ENCODE results near the gene PNPLA2. TPM values are rescaled to one million over a fixed set of nuclear protein-coding genes. Genes with fewer than 3 reads are reported as not detected.

Gene PNPLA2
- polyA plus RNA-seq, 3 donors, result 26.8 to 321 (median 35.0) TPM

GRCh38 chr11:832529-833113 is 13.9 kb downstream of the PNPLA2 start, which contains the start of gene CD151:
CD151 (plus strand) TSS chr11:832952; CDS start chr11:836070, 3,118 bp downstream.
- H3K4me3 ChIP-seq (replicated peaks in 1 of 3; ENCODE audit: low read depth in 2 of 3, low read length in 3 of 3), result peak within 1 kb of the TSS; percentile 47 to 85 (median 56)
- Mint-ChIP-seq H3K36me3 (peaks cover 18 to 21% of the 10 kb centered on the region in 2 donors), H3K4me1 (peaks cover 64% of the 10 kb centered on the region), H3K27me3 (ENCODE audit: low read depth in 3 of 3) (peaks cover 38 to 74% (median 45%) of the 10 kb centered on the region in 3 donors), H3K9me3 (peaks cover 0 to 21% (median 3%) of the 10 kb centered on the region in 7 donors), H3K27ac (peak within 1 kb of the TSS; percentile 63 to 95 (median 86)), H3K4me3 (peak within 1 kb of the TSS; percentile 84 to 87)
- H3K9ac ChIP-seq (ENCODE audit: insufficient read depth, low read length, poor library complexity, severe bottlenecking), result peak within 1 kb of the TSS; percentile 66
- peaks cover 21% of the 10 kb centered on the region for H3K79me2 ChIP-seq (ENCODE audit: insufficient read depth, low read length)
- peaks cover 65% of the 10 kb centered on the region for H4K20me1 ChIP-seq (ENCODE audit: insufficient read depth, low read length)
- peak in 2 of 3 donors; percentile 41 to 47 for DNase-seq
- peak within 1 kb of the TSS; percentile 91 for H3K4me2 ChIP-seq (replicated peaks; ENCODE audit: extremely low read depth, low read length, poor library complexity, severe bottlenecking)
- peak within 1 kb of the TSS in 1 of 2 donors; percentile 71 for H3K27ac ChIP-seq (ENCODE audit: low read depth in 1 of 2, low read length in 2 of 2)
- H3K36me3 ChIP-seq (replicated peaks in 1 of 2; ENCODE audit: control insufficient read depth in 1 of 2, insufficient read depth in 2 of 2, low read length in 2 of 2), result peaks cover 14 to 16% of the 10 kb centered on the region in 2 donors
- no peak for TF ChIP-seq CTCF (IDR thresholded peaks at IDR 0.05)
- no peaks in the 10 kb centered on the region for H3K9me3 ChIP-seq (replicated peaks in 1 of 2; ENCODE audit: control insufficient read depth in 1 of 2, insufficient read depth in 1 of 2, low read length in 2 of 2)
- intact Hi-C loops (cut with micrococcal nuclease), result no loop called here
- H3K4me1 ChIP-seq (ENCODE audit: control insufficient read depth in 1 of 2, insufficient read depth in 2 of 2, low read length in 2 of 2), result peaks cover 70 to 73% of the 10 kb centered on the region in 2 donors
- H2AFZ ChIP-seq (ENCODE audit: insufficient read depth, low read depth, low read length, poor library complexity, severe bottlenecking), result peak within 1 kb of the TSS; percentile 41
- WGBS (ENCODE audit: insufficient coverage), result 2% methylated on average over 46 of the region's 67 CpGs
- peaks cover 10 to 58% of the 10 kb centered on the region in 2 donors for H3K27me3 ChIP-seq (ENCODE audit: control insufficient read depth in 2 of 2, insufficient read depth in 2 of 2, low read length in 2 of 2)

GRCh38 chr11:833114-833791 is 14.5 kb downstream of the PNPLA2 start:
- Histone ChIP-seq H3K79me2 (ENCODE audit: insufficient read depth, low read length) (peaks cover 21% of the 10 kb centered on the region), H3K36me3 (replicated peaks in 1 of 2; ENCODE audit: control insufficient read depth in 1 of 2, insufficient read depth in 2 of 2, low read length in 2 of 2) (peaks cover 19 to 22% of the 10 kb centered on the region in 2 donors), H2AFZ (ENCODE audit: insufficient read depth, low read depth, low read length, poor library complexity, severe bottlenecking) (no peak overlapping the region), H3K9ac (ENCODE audit: insufficient read depth, low read length, poor library complexity, severe bottlenecking) (peak overlapping the region; percentile 66), H4K20me1 (ENCODE audit: insufficient read depth, low read length) (peaks cover 72% of the 10 kb centered on the region), H3K4me3 (replicated peaks in 1 of 3; ENCODE audit: low read depth in 2 of 3, low read length in 3 of 3) (peak overlapping the region; percentile 47 to 85 (median 56)), H3K27me3 (ENCODE audit: control insufficient read depth in 2 of 2, insufficient read depth in 2 of 2, low read length in 2 of 2) (peaks cover 10 to 52% of the 10 kb centered on the region in 2 donors), H3K9me3 (replicated peaks in 1 of 2; ENCODE audit: control insufficient read depth in 1 of 2, insufficient read depth in 1 of 2, low read length in 2 of 2) (no peaks in the 10 kb centered on the region), H3K4me1 (ENCODE audit: control insufficient read depth in 1 of 2, insufficient read depth in 2 of 2, low read length in 2 of 2) (peaks cover 63 to 67% of the 10 kb centered on the region in 2 donors), H3K4me2 (replicated peaks; ENCODE audit: extremely low read depth, low read length, poor library complexity, severe bottlenecking) (peak overlapping the region; percentile 91), H3K27ac (ENCODE audit: low read depth in 1 of 2, low read length in 2 of 2) (peak overlapping the region in 1 of 2 donors; percentile 71)
- peaks cover 21 to 22% of the 10 kb centered on the region in 2 donors for H3K36me3 Mint-ChIP-seq
- H3K4me3 Mint-ChIP-seq, result peak overlapping the region; percentile 84 to 87
- intact Hi-C loops (cut with micrococcal nuclease), result no loop called here
- no peak for TF ChIP-seq CTCF (IDR thresholded peaks at IDR 0.05)
- peaks cover 32 to 67% (median 39%) of the 10 kb centered on the region in 3 donors for H3K27me3 Mint-ChIP-seq (ENCODE audit: low read depth in 3 of 3)
- peak; percentile 34 to 48 (median 46) for DNase-seq
- H3K4me1 Mint-ChIP-seq, result peaks cover 58% of the 10 kb centered on the region
- peak overlapping the region in 4 of 7 donors; percentile 76 to 95 (median 90) for H3K27ac Mint-ChIP-seq
- H3K9me3 Mint-ChIP-seq, result peaks cover 0 to 17% (median 1%) of the 10 kb centered on the region in 7 donors
- under 1% methylated on average over 50 of the region's 55 CpGs for WGBS (ENCODE audit: insufficient coverage)
